ENCODE data around the gene EDN2.

Gene EDN2

GRCh38 chr1:41446851-41447610 is 37.5 kb downstream of the EDN2 start:
- Histone ChIP-seq H3K9me3 (ENCODE audit: control insufficient read depth, insufficient read depth, low read length) (peaks cover 15% of the 10 kb centered on the region), H3K27ac (ENCODE audit: low read depth, low read length) (no peak overlapping the region), H3K4me2 (ENCODE audit: low read length) (no peak overlapping the region), H4K20me1 (ENCODE audit: control insufficient read depth, insufficient read depth, low read depth, low read length) (no peaks in the 10 kb centered on the region), H3K36me3 (ENCODE audit: control insufficient read depth, low read length) (no peaks in the 10 kb centered on the region), H3K4me3 (ENCODE audit: low read length) (no peak overlapping the region), H3K27me3 (ENCODE audit: control insufficient read depth, low read length) (peaks cover 2% of the 10 kb centered on the region; the same call in 1 of the 2 replicates), H3F3A (ENCODE audit: control insufficient read depth, insufficient read depth) (no peaks in the 10 kb centered on the region), H3K9me2 (replicated peaks; ENCODE audit: control insufficient read depth, low read length) (no peaks in the 10 kb centered on the region), H3K4me1 (ENCODE audit: control insufficient read depth, low read length) (no peaks in the 10 kb centered on the region), H3K79me2 (ENCODE audit: control insufficient read depth, low read length) (no peaks in the 10 kb centered on the region)
- TF ChIP-seq CTCF (IDR thresholded peaks at IDR 0.05; ENCODE audit: low read depth, low read length, poor library complexity, severe bottlenecking), result no peak
- TF ChIP-seq EZH2phosphoT487 (IDR thresholded peaks at IDR 0.05; ENCODE audit: borderline replicate concordance, low read length), result no peak

GRCh38 chr1:41444785-41445184 is 39.7 kb downstream of the EDN2 start:
- Histone ChIP-seq H3K79me2 (ENCODE audit: control insufficient read depth, low read length) (no peaks in the 10 kb centered on the region), H3K27me3 (ENCODE audit: control insufficient read depth, low read length) (peaks cover 2% of the 10 kb centered on the region; the same call in 1 of the 2 replicates), H3K4me2 (ENCODE audit: low read length) (no peak overlapping the region), H3F3A (ENCODE audit: control insufficient read depth, insufficient read depth) (no peaks in the 10 kb centered on the region), H4K20me1 (ENCODE audit: control insufficient read depth, insufficient read depth, low read depth, low read length) (no peaks in the 10 kb centered on the region), H3K36me3 (ENCODE audit: control insufficient read depth, low read length) (no peaks in the 10 kb centered on the region), H3K4me1 (ENCODE audit: control insufficient read depth, low read length) (no peaks in the 10 kb centered on the region), H3K9me3 (ENCODE audit: control insufficient read depth, insufficient read depth, low read length) (peaks cover 15% of the 10 kb centered on the region), H3K27ac (ENCODE audit: low read depth, low read length) (no peak overlapping the region), H3K9me2 (replicated peaks; ENCODE audit: control insufficient read depth, low read length) (no peaks in the 10 kb centered on the region), H3K4me3 (ENCODE audit: low read length) (no peak overlapping the region)
- TF ChIP-seq EZH2phosphoT487 (IDR thresholded peaks at IDR 0.05; ENCODE audit: borderline replicate concordance, low read length), result no peak
- no peak for TF ChIP-seq CTCF (IDR thresholded peaks at IDR 0.05; ENCODE audit: low read depth, low read length, poor library complexity, severe bottlenecking)

GRCh38 chr1:41444246-41444645 is 40.2 kb downstream of the EDN2 start:
- Histone ChIP-seq H3K9me2 (replicated peaks; ENCODE audit: control insufficient read depth, low read length) (no peaks in the 10 kb centered on the region), H3K79me2 (ENCODE audit: control insufficient read depth, low read length) (no peaks in the 10 kb centered on the region), H3K4me3 (ENCODE audit: low read length) (no peak overlapping the region), H3F3A (ENCODE audit: control insufficient read depth, insufficient read depth) (no peaks in the 10 kb centered on the region), H3K4me1 (ENCODE audit: control insufficient read depth, low read length) (no peaks in the 10 kb centered on the region), H3K27ac (ENCODE audit: low read depth, low read length) (no peak overlapping the region), H3K9me3 (ENCODE audit: control insufficient read depth, insufficient read depth, low read length) (peaks cover 15% of the 10 kb centered on the region), H4K20me1 (ENCODE audit: control insufficient read depth, insufficient read depth, low read depth, low read length) (no peaks in the 10 kb centered on the region), H3K27me3 (ENCODE audit: control insufficient read depth, low read length) (peaks cover 2% of the 10 kb centered on the region; the same call in 1 of the 2 replicates), H3K4me2 (ENCODE audit: low read length) (no peak overlapping the region), H3K36me3 (ENCODE audit: control insufficient read depth, low read length) (no peaks in the 10 kb centered on the region)
- TF ChIP-seq EZH2phosphoT487 (IDR thresholded peaks at IDR 0.05; ENCODE audit: borderline replicate concordance, low read length) (no peak), CTCF (IDR thresholded peaks at IDR 0.05; ENCODE audit: low read depth, low read length, poor library complexity, severe bottlenecking) (peak; percentile 42)

All from DOHH2 (cell line).